Astrocyte (in vitro differentiated cells and primary cell): ENCODE measurements around the gene OR8B12.

Source experiments
- EZH2 ChIP-seq: IDR thresholded peaks from 2 replicates; pipeline ENCODE4 v1.6.1; 2012; ENCODE audit warnings: mild to moderate bottlenecking, low read length, inconsistent platforms; ENCODE audit not compliant: insufficient read depth
- TF ChIP-seq, protein P1 (sequence below): IDR thresholded peaks from 2 replicates; pipeline ENCODE4 v1.5.1; 2011; ENCODE audit warnings: low read depth, mild to moderate bottlenecking, inconsistent platforms, low read length, moderate library complexity; ENCODE audit not compliant: insufficient read depth

DNA sequence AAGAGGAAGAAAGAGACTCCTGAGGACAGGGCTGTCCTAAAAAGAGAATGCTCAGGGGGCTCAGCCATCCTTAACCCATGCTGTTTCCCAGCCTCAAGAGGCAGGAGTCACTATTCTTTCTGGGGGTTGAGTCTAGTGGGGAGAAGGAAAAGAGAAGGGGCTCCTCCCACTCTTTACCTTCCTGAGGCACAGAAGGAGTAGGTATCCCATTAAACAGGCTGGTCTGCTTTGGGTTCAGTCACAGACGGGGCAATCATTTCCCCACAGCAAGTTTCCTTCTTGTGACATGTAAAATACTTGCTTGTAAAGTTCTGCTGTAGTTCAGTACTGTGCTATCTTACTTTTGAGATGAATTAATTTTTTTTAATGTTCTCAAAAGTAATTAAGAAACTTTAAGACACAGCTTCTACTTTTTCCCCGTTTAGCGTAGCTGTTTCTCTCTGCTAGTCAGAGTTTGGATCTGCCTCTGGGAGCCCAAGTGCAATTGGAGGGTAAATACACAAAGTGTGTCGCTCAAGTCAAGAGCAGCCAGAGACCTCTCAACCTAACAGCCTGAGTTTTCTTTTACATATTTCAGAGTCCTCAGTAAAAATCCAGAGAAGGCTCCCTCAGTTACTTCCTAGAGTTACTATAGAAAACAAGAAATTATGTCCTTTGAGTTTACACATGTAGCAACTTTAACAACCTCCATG lies 41.4 kb upstream of the OR8B12 start:
- no peak for TF ChIP-seq EZH2
- TF ChIP-seq, protein P1, sequence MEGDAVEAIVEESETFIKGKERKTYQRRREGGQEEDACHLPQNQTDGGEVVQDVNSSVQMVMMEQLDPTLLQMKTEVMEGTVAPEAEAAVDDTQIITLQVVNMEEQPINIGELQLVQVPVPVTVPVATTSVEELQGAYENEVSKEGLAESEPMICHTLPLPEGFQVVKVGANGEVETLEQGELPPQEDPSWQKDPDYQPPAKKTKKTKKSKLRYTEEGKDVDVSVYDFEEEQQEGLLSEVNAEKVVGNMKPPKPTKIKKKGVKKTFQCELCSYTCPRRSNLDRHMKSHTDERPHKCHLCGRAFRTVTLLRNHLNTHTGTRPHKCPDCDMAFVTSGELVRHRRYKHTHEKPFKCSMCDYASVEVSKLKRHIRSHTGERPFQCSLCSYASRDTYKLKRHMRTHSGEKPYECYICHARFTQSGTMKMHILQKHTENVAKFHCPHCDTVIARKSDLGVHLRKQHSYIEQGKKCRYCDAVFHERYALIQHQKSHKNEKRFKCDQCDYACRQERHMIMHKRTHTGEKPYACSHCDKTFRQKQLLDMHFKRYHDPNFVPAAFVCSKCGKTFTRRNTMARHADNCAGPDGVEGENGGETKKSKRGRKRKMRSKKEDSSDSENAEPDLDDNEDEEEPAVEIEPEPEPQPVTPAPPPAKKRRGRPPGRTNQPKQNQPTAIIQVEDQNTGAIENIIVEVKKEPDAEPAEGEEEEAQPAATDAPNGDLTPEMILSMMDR = no peak
